Lung (tissue), 12 donors: ENCODE results near the gene RASA2. TPM values are rescaled to one million over a fixed set of nuclear protein-coding genes. Genes with fewer than 3 reads are reported as not detected.

Experiments
- ATAC-seq: fragments of 200-7000 bp; cut with Tn5 transposase; one replicate; pipeline ENCODE4 v1.9.1; 2020; ENCODE audit warnings: moderate number of reproducible peaks; ENCODE audit not compliant: insufficient read depth, low FRiP score
- DNase-seq, 3 donors: peaks; one replicate each; pipeline ENCODE4 v3.0.0-alpha.2; 2013 to 2017
- H3K27ac ChIP-seq, 2 donors: one replicate each; pipeline ENCODE4 v1.5.1; 2013; ENCODE audit warnings: mild to moderate bottlenecking in 2 of 2, moderate library complexity in 2 of 2, control low read depth in 1 of 2, inconsistent platforms in 1 of 2, low read depth in 1 of 2, low read length in 1 of 2
- H3K27me3 ChIP-seq, 3 donors: one replicate each; pipeline ENCODE4 v1.5.1; 2013; ENCODE audit warnings: low read length in 2 of 3; ENCODE audit not compliant: control insufficient read depth in 3 of 3, insufficient read depth in 3 of 3
- H3K36me3 ChIP-seq, 4 donors: one replicate each; pipeline ENCODE4 v1.5.1; 2013; ENCODE audit warnings: low read length in 4 of 4, mild to moderate bottlenecking in 1 of 4, moderate library complexity in 1 of 4; ENCODE audit not compliant: control insufficient read depth in 4 of 4, insufficient read depth in 4 of 4
- H3K4me1 ChIP-seq, 5 donors: one replicate each; pipeline ENCODE4 v1.5.1; 2013; ENCODE audit warnings: low read length in 5 of 5, mild to moderate bottlenecking in 2 of 5, moderate library complexity in 1 of 5; ENCODE audit not compliant: control insufficient read depth in 5 of 5, insufficient read depth in 5 of 5
- H3K4me3 ChIP-seq: one replicate; pipeline ENCODE4 v1.5.1; 2013; ENCODE audit warnings: mild to moderate bottlenecking, control low read depth, moderate library complexity
- H3K9ac ChIP-seq, 2 donors: one replicate each; pipeline ENCODE4 v1.5.1; 2013; ENCODE audit warnings: low read length in 2 of 2, control low read depth in 1 of 2; ENCODE audit not compliant: insufficient read depth in 1 of 2
- H3K9me3 ChIP-seq, 4 donors: one replicate each; pipeline ENCODE4 v1.5.1; 2013; ENCODE audit warnings: low read length in 3 of 4, mild to moderate bottlenecking in 1 of 4, moderate library complexity in 1 of 4; ENCODE audit not compliant: control insufficient read depth in 4 of 4, insufficient read depth in 3 of 4
- CTCF ChIP-seq: IDR thresholded peaks from 2 replicates; pipeline ENCODE4 v1.5.1; 2012; ENCODE audit warnings: mild to moderate bottlenecking; ENCODE audit errors: control extremely low read depth, extremely low read depth
- WGBS, 2 donors: extraction: QIAGEN DNeasy Blood & Tissue Kit; methylation state at CpG; one replicate each; pipeline ENCODE4 v1.1.7; 2013; 5-methylcytosine and 5-hydroxymethylcytosine counted together
- polyA plus RNA-seq, 2 donors: library from polyadenylated mRNA; stranded (reverse); fragments of 200-250 nt; gene quantifications; one replicate each; pipeline ENCODE4 v1.2.1, GENCODE V29; 2013
- total RNA-seq, 2 donors: library from RNA; depleted of rRNA in 1 of 2; stranded (reverse); fragments of >200 nt in 1 of 2; gene quantifications; one replicate each; pipeline ENCODE4 v1.2.1, GENCODE V29; 2014 to 2021
- donor health status: control.
- donor health status: control.
- donor health status: Bipolar disorder and iron deficiency.
- donor health status: healthy.
- donor health status: DM: yes; HTN: yes; CAD: no.

The RASA2 gene
- total and polyA plus RNA-seq, 4 donors: 6.8 to 27.4 (median 12.9) TPM

- peak; percentile 68 for ATAC-seq
Observed at GRCh38 chr3:141644931-141645330, 158.1 kb downstream of the RASA2 start.

GRCh38 chr3:141646760-141647561 lies 160.1 kb downstream of the RASA2 start:
- Histone ChIP-seq H3K4me3 (no peak overlapping the region), H3K36me3 (no peaks in the 10 kb centered on the region), H3K27me3 (no peaks in the 10 kb centered on the region), H3K4me1 (peaks cover 0 to 3% (median 0%) of the 10 kb centered on the region in 5 donors), H3K27ac (no peak overlapping the region), H3K9ac (no peak overlapping the region), H3K9me3 (no peaks in the 10 kb centered on the region)
- peak; percentile 80 to 93 (median 91) for DNase-seq
- WGBS, 2 donors: 72 to 78% methylated on average over 8 of the region's 8 CpGs
- ATAC-seq: peak; percentile 72
- no peak for TF ChIP-seq CTCF

More at GRCh38 chr3:141644931-141645330, 158.1 kb downstream of the RASA2 start:
- H3K27me3 ChIP-seq: no peaks in the 10 kb centered on the region
- peak in 2 of 3 donors; percentile 30 to 44 for DNase-seq
- peak; percentile 37 for TF ChIP-seq CTCF
- peaks cover 0 to 3% (median 0%) of the 10 kb centered on the region in 5 donors for H3K4me1 ChIP-seq
- H3K36me3 ChIP-seq: no peaks in the 10 kb centered on the region
- 32 to 44% methylated on average over 5 of the region's 5 CpGs for WGBS, 2 donors
- H3K27ac ChIP-seq: no peak overlapping the region
- no peaks in the 10 kb centered on the region for H3K9me3 ChIP-seq
- H3K9ac ChIP-seq: no peak overlapping the region
- H3K4me3 ChIP-seq: no peak overlapping the region

GRCh38 chr3:141647562-141647915 lies 160.7 kb downstream of the RASA2 start:
- Histone ChIP-seq H3K9me3 (no peaks in the 10 kb centered on the region), H3K9ac (no peak overlapping the region), H3K27ac (no peak overlapping the region), H3K36me3 (no peaks in the 10 kb centered on the region), H3K4me3 (no peak overlapping the region), H3K4me1 (peaks cover 0 to 3% (median 0%) of the 10 kb centered on the region in 5 donors), H3K27me3 (no peaks in the 10 kb centered on the region)
- TF ChIP-seq CTCF: no peak
- 68 to 98% methylated on average over 3 of the region's 3 CpGs for WGBS, 2 donors
- no peak for ATAC-seq
- no peak for DNase-seq
